ENCODE data around the gene MUSK. TPM values are rescaled to one million over a fixed set of nuclear protein-coding genes. Genes with fewer than 3 reads are reported as not detected.
"Not testable (repeated sequence)": the region's sequence is repeated elsewhere in the genome, so short reads cannot be mapped to it uniquely, and the experiment has no call there.

MUSK gene
- total RNA-seq, 1 donor from 2014 or later = not detected

DNA sequence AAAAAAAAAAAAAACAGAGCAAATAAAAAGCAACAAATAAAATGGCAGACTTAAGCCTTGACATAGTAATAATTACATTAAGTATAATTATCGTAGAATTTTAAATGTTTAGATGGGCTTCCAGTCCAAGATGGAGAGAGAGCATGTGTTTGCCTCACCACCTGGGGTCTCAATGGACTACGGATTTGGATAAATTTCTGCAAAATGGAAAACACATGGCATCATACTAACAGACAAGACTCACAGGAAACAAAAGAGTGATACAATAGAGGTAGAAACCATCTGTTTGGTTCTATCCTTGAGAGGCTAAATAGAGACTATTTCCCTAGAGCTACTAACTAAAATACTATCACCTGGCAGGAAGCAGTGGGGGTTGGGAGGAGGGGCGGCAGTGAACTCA, 144.3 kb downstream of the MUSK start:
- H3K27me3 ChIP-seq (ENCODE audit: control insufficient read depth, insufficient read depth, low read length) = no peaks in the 10 kb centered on the region
- DNase-seq (ENCODE audit: low read depth) = no peak

GRCh38 chr9:110814159-110814558, 145.6 kb downstream of the MUSK start:
- no peaks in the 10 kb centered on the region for H3K27me3 ChIP-seq (ENCODE audit: control insufficient read depth, insufficient read depth, low read length)
- no peak overlapping the region for H3K4me3 ChIP-seq (ENCODE audit: low read depth, low read length)
- TF ChIP-seq CTCF (IDR thresholded peaks at IDR 0.05; ENCODE audit: insufficient read depth, low read length, poor library complexity, severe bottlenecking) = no peak
- H3K36me3 ChIP-seq (ENCODE audit: control insufficient read depth, insufficient read depth, low read length) = no peaks in the 10 kb centered on the region
- DNase-seq (ENCODE audit: low read depth) = no peak

More for the DNA sequence above, 144.3 kb downstream of the MUSK start:
- TF ChIP-seq CTCF (IDR thresholded peaks at IDR 0.05; ENCODE audit: insufficient read depth, low read length, poor library complexity, severe bottlenecking) = no peak
- Histone ChIP-seq H3K36me3 (ENCODE audit: control insufficient read depth, insufficient read depth, low read length) (no peaks in the 10 kb centered on the region), H3K4me3 (ENCODE audit: low read depth, low read length) (no peak overlapping the region)

GRCh38 chr9:110815361-110815760, 146.8 kb downstream of the MUSK start:
- Histone ChIP-seq H3K27me3 (ENCODE audit: control insufficient read depth, insufficient read depth, low read length) (no peaks in the 10 kb centered on the region), H3K36me3 (ENCODE audit: control insufficient read depth, insufficient read depth, low read length) (no peaks in the 10 kb centered on the region), H3K4me3 (ENCODE audit: low read depth, low read length) (no peak overlapping the region)
- TF ChIP-seq CTCF (IDR thresholded peaks at IDR 0.05; ENCODE audit: insufficient read depth, low read length, poor library complexity, severe bottlenecking) = no peak
- DNase-seq (ENCODE audit: low read depth) = no peak

- Histone ChIP-seq H3K36me3 (ENCODE audit: control insufficient read depth, insufficient read depth, low read length) (no peaks in the 10 kb centered on the region), H3K4me3 (ENCODE audit: low read depth, low read length) (no peak overlapping the region), H3K27me3 (ENCODE audit: control insufficient read depth, insufficient read depth, low read length) (no peaks in the 10 kb centered on the region)
- no peak for DNase-seq (ENCODE audit: low read depth)
- no peak for TF ChIP-seq CTCF (IDR thresholded peaks at IDR 0.05; ENCODE audit: insufficient read depth, low read length, poor library complexity, severe bottlenecking)
These were observed 151.8 kb downstream of the MUSK start for GRCh38 chr9:110820381-110820780.

DNA sequence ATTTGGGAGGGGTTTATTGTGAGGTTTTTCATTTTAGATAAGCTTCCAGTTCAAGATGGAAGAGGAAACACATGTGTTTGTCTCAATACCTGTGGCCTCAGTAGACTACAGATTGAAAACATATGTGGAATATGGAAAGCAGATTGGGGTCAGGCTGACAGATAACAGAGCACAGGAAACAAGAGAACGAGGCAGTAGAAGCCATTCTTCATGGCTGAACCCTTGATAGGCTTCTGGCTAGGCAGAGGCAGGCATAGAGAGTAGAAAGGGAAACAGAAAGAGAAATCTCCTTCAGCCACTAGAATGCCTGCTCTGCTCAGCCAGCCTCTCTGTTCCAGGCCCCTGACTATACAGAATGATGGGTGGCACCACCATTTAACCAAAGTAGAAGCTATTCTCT, 152.5 kb downstream of the MUSK start:
- TF ChIP-seq CTCF (IDR thresholded peaks at IDR 0.05; ENCODE audit: insufficient read depth, low read length, poor library complexity, severe bottlenecking) = no peak
- no peak for DNase-seq (ENCODE audit: low read depth)
- Histone ChIP-seq H3K36me3 (ENCODE audit: control insufficient read depth, insufficient read depth, low read length) (no peaks in the 10 kb centered on the region), H3K27me3 (ENCODE audit: control insufficient read depth, insufficient read depth, low read length) (no peaks in the 10 kb centered on the region), H3K4me3 (ENCODE audit: low read depth, low read length) (no peak overlapping the region)

- H3K36me3 ChIP-seq (ENCODE audit: control insufficient read depth, insufficient read depth, low read length); DNase-seq (ENCODE audit: low read depth); H3K27me3 ChIP-seq (ENCODE audit: control insufficient read depth, insufficient read depth, low read length); H3K4me3 ChIP-seq (ENCODE audit: low read depth, low read length): not testable (repeated sequence)
These were observed 156.5 kb downstream of the MUSK start for GRCh38 chr9:110825129-110825528.

Data from kidney epithelial cell (primary cell).